Cardiac muscle cell (in vitro differentiated cells and primary cell): ENCODE measurements around the gene GGTA1. TPM values are rescaled to one million over a fixed set of nuclear protein-coding genes. Genes with fewer than 3 reads are reported as not detected.

Experiments
- DNase-seq, 2 donors: peaks; one replicate each; pipeline versions ENCODE4 v3.0.0 to v3.0.0-alpha.2; 2010 to 2017; ENCODE audit warnings: low read depth in 1 of 2, low spot score in 1 of 2
- H3K27ac ChIP-seq: fragments of 200-600 bp; sonication (generic); 2 replicates; pipeline ENCODE4 v1.5.1; 2016
- H3K27me3 ChIP-seq: fragments of 200-600 bp; sonication (generic); 2 replicates; pipeline ENCODE4 v1.6.0; 2016; ENCODE audit warnings: control low read depth
- H3K36me3 ChIP-seq: fragments of 200-600 bp; sonication (generic); 2 replicates; pipeline ENCODE4 v1.5.1; 2016; ENCODE audit warnings: control low read depth
- H3K4me1 ChIP-seq: fragments of 200-600 bp; sonication (generic); 2 replicates; pipeline ENCODE4 v1.8.1; 2017; ENCODE audit warnings: low read depth, mild to moderate bottlenecking, mixed run types
- H3K4me3 ChIP-seq: fragments of 200-600 bp; sonication (generic); 2 replicates; pipeline ENCODE4 v1.5.1; 2016; ENCODE audit warnings: mild to moderate bottlenecking
- H3K9me3 ChIP-seq: fragments of 200-600 bp; sonication (generic); 2 replicates; pipeline ENCODE4 v1.5.1; 2017; ENCODE audit warnings: low read depth, mild to moderate bottlenecking, control low read depth
- CTCF ChIP-seq: IDR thresholded peaks from 2 replicates; pipeline ENCODE4 v1.5.1; 2012; ENCODE audit warnings: low read depth, mild to moderate bottlenecking, low read length
- polyA plus RNA-seq: library from polyadenylated mRNA; unstranded; fragments of >200 nt; fragmentation: Nextera tagmentation; extraction: Ambion mirVana; gene quantifications from 2 replicates; pipeline ENCODE4 v1.2.1, GENCODE V29; 2016
- total RNA-seq: library from RNA; depleted of rRNA; stranded (reverse); fragments of >200 nt; gene quantifications from 2 replicates; pipeline ENCODE4 v1.2.3, GENCODE V29; 2016

The GGTA1 gene
- total and polyA plus RNA-seq, 2 experiments from 2014 or later, result 1.6 TPM; not detected in 1

DNA sequence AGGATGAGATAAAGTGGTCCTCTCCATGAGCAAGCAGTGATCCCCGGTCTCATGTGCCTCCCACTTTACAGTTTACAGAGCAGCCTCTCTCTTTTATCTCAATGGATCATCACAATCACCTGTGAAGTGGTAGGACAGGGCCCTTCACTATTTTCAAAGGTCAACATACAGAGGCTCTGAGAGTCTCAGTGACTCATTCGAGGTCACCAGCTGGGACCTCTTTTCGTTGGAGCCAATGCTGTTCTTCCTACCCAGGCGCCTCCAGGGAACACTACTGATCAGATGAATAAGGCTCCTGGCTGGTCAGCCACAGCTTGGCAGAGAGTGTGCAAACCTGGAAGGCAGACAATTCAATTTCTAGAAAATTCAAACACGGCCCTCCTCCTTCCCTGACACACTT lies 16.6 kb downstream of the GGTA1 start:
- TF ChIP-seq CTCF, result no peak
- DNase-seq, result no peak
- Histone ChIP-seq H3K4me3 (no peak overlapping the region), H3K27ac (no peak overlapping the region), H3K4me1 (peaks cover 24% of the 10 kb centered on the region), H3K27me3 (no peaks in the 10 kb centered on the region), H3K9me3 (no peaks in the 10 kb centered on the region), H3K36me3 (no peaks in the 10 kb centered on the region)

- peak in 1 of 2 donors; percentile 64 for DNase-seq
These were observed 20.6 kb downstream of the GGTA1 start for GRCh38 chr9:121478816-121479676.

GRCh38 chr9:121476156-121476555 lies 23.5 kb downstream of the GGTA1 start:
- H3K4me1 ChIP-seq, result peaks cover 11% of the 10 kb centered on the region
- no peak overlapping the region for H3K27ac ChIP-seq
- no peak for DNase-seq
- no peak for TF ChIP-seq CTCF
- no peak overlapping the region for H3K4me3 ChIP-seq
- H3K27me3 ChIP-seq, result no peaks in the 10 kb centered on the region
- H3K36me3 ChIP-seq, result no peaks in the 10 kb centered on the region
- H3K9me3 ChIP-seq, result no peaks in the 10 kb centered on the region

More at GRCh38 chr9:121478816-121479676, 20.6 kb downstream of the GGTA1 start:
- H3K4me1 ChIP-seq, result peaks cover 20% of the 10 kb centered on the region
- no peaks in the 10 kb centered on the region for H3K36me3 ChIP-seq
- H3K9me3 ChIP-seq, result no peaks in the 10 kb centered on the region
- H3K27me3 ChIP-seq, result no peaks in the 10 kb centered on the region
- no peak for TF ChIP-seq CTCF
- no peak overlapping the region for H3K27ac ChIP-seq
- H3K4me3 ChIP-seq, result no peak overlapping the region

- DNase-seq, result no peak
- peaks cover 6% of the 10 kb centered on the region for H3K4me1 ChIP-seq
- no peak for TF ChIP-seq CTCF
- H3K36me3 ChIP-seq, result no peaks in the 10 kb centered on the region
- no peaks in the 10 kb centered on the region for H3K9me3 ChIP-seq
- H3K4me3 ChIP-seq, result no peak overlapping the region
- H3K27me3 ChIP-seq, result no peaks in the 10 kb centered on the region
- H3K27ac ChIP-seq, result no peak overlapping the region
These were observed 25.3 kb downstream of the GGTA1 start for GRCh38 chr9:121474231-121474947.

GRCh38 chr9:121473229-121473628 lies 26.4 kb downstream of the GGTA1 start:
- no peak for TF ChIP-seq CTCF
- no peak overlapping the region for H3K4me3 ChIP-seq
- H3K9me3 ChIP-seq, result no peaks in the 10 kb centered on the region
- no peaks in the 10 kb centered on the region for H3K27me3 ChIP-seq
- no peaks in the 10 kb centered on the region for H3K36me3 ChIP-seq
- no peak for DNase-seq
- no peak overlapping the region for H3K27ac ChIP-seq
- H3K4me1 ChIP-seq, result no peaks in the 10 kb centered on the region
